ENCODE data around the gene ARL6IP6.

DNA sequence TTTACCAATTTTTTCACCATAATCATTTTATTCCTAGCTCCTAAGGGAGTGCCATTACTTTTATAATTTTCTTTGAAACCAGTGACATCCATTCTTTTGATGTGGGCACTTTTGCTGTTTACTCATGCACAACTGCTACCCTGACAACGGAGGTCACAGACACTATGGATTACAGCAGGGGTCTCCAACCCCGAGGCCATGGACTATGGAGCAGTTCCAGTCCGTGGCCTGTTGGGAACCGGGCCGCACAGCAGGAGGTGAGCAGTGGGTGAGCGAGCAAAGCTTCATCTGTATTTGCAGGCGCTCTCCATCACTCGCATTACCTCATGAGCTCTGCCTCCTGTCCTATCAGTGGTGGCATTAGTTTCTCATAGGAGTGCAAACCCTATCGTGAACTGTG, 35.8 kb upstream of the ARL6IP6 start:
- TF ChIP-seq, protein P1, sequence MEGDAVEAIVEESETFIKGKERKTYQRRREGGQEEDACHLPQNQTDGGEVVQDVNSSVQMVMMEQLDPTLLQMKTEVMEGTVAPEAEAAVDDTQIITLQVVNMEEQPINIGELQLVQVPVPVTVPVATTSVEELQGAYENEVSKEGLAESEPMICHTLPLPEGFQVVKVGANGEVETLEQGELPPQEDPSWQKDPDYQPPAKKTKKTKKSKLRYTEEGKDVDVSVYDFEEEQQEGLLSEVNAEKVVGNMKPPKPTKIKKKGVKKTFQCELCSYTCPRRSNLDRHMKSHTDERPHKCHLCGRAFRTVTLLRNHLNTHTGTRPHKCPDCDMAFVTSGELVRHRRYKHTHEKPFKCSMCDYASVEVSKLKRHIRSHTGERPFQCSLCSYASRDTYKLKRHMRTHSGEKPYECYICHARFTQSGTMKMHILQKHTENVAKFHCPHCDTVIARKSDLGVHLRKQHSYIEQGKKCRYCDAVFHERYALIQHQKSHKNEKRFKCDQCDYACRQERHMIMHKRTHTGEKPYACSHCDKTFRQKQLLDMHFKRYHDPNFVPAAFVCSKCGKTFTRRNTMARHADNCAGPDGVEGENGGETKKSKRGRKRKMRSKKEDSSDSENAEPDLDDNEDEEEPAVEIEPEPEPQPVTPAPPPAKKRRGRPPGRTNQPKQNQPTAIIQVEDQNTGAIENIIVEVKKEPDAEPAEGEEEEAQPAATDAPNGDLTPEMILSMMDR (IDR thresholded peaks at IDR 0.05), result no peak
- TF ChIP-seq EZH2 (IDR thresholded peaks at IDR 0.05; ENCODE audit: borderline replicate concordance, insufficient read depth, low read depth, low read length, poor library complexity, severe bottlenecking), result no peak

All from B cell (primary cell).